ENCODE results near the gene BLNK. TPM values are rescaled to one million over a fixed set of nuclear protein-coding genes. Genes with fewer than 3 reads are reported as not detected.

Gene BLNK
- under 1 TPM; 0.39 to 0.41 TPM for total RNA-seq

DNA sequence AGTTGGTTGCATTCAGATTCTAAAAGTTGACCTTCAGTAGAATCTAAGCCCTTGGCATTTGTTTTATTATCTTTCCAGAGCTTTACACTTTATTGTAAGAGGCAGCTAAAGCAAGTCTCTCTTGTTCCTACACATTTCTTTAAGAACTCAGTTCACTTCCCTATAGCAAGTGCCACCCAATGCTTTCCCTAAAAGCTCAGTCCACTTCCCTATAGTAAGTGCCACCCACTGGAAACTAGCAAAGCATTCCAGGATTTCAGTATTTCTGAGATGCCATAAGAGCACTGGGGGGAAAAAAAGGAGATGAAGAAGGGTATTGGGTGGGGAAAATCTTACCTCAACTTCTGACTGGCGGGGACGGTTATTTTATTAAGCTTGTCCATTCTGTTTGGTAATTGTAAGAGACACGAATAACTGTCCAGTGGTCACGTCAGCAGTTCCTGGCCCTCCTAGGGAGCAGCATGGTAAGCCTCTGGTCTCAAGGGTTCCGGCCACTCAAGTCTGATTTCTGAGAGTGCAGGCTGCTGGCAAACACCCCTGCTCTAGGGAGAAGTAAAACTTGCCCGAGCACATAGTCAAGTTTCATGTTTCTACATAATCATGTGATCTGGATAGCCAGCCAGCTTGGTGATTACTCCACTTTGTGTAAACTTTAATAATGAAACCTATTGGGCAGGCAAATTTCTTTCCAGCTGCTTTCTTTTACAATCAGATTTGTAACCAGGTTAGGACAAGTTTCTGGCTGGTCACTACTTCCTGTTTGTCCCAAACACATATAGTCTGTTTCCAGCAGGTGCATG, at the start of gene BLNK:
TSS of gene BLNK (minus strand) at position 554 of the 800 bp plus-strand sequence. CDS start at position 383, 171 bp downstream.
- Histone ChIP-seq H3K27ac (peak within 1 kb of the TSS in 1 of 2 donors; percentile 40), H3K4me3 (no peak within 1 kb of the TSS)
- peak; percentile 73 for DNase-seq (ENCODE audit: low spot score)

DNA sequence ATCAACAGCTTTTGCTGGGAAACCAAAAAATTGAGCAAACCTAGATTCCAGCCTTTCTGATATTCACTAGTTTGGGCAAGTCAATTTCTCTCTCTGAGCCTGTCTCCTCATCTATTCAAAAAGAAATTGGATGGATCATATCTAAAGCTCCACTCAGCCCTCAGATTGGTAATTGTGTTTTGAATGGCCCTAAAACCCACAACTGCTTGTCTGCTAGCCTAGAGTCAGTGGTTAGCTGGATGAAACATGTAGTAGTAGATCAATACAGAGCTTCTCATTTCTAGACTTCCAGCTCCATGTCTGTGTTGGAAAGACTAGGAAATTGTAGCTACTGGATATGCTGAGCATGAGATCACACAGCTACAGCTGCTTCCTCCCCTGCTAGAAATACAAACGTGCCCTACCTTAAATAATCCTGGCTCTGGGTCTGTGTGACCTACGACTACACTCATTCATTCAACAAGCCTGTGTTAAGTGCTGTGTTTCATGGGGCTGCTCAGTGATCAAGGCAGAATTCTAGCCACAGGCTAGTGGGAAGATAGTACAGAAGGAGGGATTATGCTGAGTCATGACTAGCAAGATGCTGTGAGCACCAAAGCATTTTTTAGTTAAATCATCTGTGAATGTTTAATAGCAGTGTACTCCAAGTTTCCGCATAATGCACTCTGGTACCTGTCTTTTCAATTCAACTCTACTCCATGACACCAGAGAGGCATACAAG, 48.5 kb upstream of the BLNK start:
- no peaks in the 10 kb centered on the region for H3K27me3 ChIP-seq
- no peaks in the 10 kb centered on the region for H3K9me3 ChIP-seq
- no peak overlapping the region for H3K4me3 ChIP-seq
- DNase-seq (ENCODE audit: low spot score): no peak
- no peaks in the 10 kb centered on the region for H3K36me3 ChIP-seq
- H3K4me1 ChIP-seq: no peaks in the 10 kb centered on the region
- no peak overlapping the region for H3K27ac ChIP-seq
- TF ChIP-seq, protein P1, sequence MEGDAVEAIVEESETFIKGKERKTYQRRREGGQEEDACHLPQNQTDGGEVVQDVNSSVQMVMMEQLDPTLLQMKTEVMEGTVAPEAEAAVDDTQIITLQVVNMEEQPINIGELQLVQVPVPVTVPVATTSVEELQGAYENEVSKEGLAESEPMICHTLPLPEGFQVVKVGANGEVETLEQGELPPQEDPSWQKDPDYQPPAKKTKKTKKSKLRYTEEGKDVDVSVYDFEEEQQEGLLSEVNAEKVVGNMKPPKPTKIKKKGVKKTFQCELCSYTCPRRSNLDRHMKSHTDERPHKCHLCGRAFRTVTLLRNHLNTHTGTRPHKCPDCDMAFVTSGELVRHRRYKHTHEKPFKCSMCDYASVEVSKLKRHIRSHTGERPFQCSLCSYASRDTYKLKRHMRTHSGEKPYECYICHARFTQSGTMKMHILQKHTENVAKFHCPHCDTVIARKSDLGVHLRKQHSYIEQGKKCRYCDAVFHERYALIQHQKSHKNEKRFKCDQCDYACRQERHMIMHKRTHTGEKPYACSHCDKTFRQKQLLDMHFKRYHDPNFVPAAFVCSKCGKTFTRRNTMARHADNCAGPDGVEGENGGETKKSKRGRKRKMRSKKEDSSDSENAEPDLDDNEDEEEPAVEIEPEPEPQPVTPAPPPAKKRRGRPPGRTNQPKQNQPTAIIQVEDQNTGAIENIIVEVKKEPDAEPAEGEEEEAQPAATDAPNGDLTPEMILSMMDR (IDR thresholded peaks at IDR 0.05): no peak

More for the DNA sequence above, at the start of gene BLNK:
- Histone ChIP-seq H3K36me3 (no peaks in the 10 kb centered on the region), H3K4me1 (peaks cover 0 to 12% of the 10 kb centered on the region in 2 donors), H3K27me3 (no peaks in the 10 kb centered on the region), H3K9me3 (no peaks in the 10 kb centered on the region)
- TF ChIP-seq, protein P1 (IDR thresholded peaks at IDR 0.05): no peak

DNA sequence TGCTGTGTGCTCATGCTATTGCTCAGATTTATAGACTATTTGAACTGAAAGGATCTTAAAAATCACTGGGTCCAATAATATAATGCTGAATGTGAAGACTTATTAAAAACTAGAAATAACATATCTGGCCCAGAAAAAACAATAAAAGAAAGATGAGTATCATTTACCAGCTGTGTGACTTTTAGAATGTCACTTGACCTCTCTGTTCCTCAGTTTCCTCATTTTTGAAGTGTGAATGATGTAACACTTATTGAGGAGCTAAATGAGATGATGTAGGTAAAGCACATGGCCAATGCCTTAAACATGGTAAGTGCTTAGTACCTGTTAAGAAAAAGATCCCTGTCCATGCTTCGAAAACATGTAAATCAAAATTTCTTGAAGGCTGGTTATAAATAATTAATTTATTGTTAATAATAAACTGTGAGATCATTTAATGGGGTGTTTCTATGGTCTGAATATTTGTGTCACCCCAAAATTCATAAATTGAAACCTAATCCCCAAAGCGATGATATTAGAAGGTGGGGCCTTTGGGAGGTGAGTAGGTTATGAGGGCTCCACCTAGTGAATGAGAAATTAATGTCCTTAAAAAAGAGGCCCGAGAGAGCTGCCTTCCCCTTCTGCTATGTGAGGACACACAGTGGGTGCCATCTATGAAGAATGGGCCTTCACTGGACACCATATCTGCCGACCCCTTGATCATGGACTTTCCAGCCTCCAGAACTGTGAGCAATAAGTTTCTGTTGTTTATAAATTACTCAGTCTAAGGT, 45.9 kb upstream of the BLNK start:
- no peaks in the 10 kb centered on the region for H3K27me3 ChIP-seq

DNA sequence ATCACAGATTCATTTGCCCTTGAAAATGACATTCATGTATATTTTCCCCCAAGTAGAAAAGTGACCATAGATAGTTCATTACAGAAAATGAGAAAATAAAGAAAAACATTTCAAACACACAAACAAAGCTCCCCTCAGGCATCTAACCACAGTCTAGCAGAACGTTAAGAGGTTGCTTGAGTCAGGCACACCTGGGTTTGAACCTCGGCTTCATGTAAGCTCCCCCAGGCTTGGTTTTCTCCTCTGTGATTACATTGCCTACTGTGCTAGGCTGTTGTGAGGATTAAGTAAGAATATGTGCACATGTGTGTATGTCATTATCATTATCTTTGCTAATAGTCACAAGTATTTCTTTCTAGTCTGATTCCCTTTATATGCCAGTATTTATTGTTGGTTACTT, 42.0 kb upstream of the BLNK start:
- DNase-seq (ENCODE audit: low spot score): no peak
- H3K36me3 ChIP-seq: no peaks in the 10 kb centered on the region
- H3K9me3 ChIP-seq: no peaks in the 10 kb centered on the region
- TF ChIP-seq, protein P1 (IDR thresholded peaks at IDR 0.05): no peak
- H3K27me3 ChIP-seq: no peaks in the 10 kb centered on the region
- no peak overlapping the region for H3K4me3 ChIP-seq
- H3K27ac ChIP-seq: no peak overlapping the region
- peaks cover 0 to 12% of the 10 kb centered on the region in 2 donors for H3K4me1 ChIP-seq

More for the DNA sequence above, 45.9 kb upstream of the BLNK start:
- no peak overlapping the region for H3K4me3 ChIP-seq
- no peaks in the 10 kb centered on the region for H3K9me3 ChIP-seq
- no peak for DNase-seq (ENCODE audit: low spot score)
- H3K4me1 ChIP-seq: no peaks in the 10 kb centered on the region
- TF ChIP-seq, protein P1 (IDR thresholded peaks at IDR 0.05): no peak
- H3K36me3 ChIP-seq: no peaks in the 10 kb centered on the region
- H3K27ac ChIP-seq: no peak overlapping the region

DNA sequence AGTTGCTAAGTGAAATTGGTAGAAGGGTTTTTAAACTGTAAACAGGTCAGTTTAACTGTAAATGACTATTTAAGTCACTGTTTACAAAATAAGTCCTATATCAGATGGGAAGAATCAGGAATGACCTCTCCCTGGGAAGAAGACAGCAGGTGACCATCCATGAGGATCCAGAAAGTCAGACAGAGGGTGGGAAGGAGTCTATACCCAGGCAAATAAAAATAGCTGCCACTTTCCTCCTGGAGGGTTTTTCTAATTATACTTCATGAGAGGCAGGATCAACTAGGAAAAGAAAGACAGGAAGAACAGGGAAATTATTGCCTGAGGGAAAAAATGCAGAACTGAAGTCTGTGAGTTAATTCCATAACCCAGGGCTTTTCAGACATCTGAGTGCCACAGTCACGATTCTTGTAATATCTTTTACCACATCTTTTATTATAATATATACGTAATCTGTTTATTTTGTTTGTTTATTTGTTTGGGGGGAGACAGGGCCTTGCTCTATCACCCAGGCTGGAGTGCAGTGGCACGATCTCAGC, 39.9 kb upstream of the BLNK start:
- no peak overlapping the region for H3K4me3 ChIP-seq
- no peak for DNase-seq (ENCODE audit: low spot score)
- peaks cover 0 to 12% of the 10 kb centered on the region in 2 donors for H3K4me1 ChIP-seq
- no peak overlapping the region for H3K27ac ChIP-seq
- TF ChIP-seq, protein P1 (IDR thresholded peaks at IDR 0.05): no peak
- no peaks in the 10 kb centered on the region for H3K27me3 ChIP-seq
- H3K36me3 ChIP-seq: no peaks in the 10 kb centered on the region
- H3K9me3 ChIP-seq: no peaks in the 10 kb centered on the region

All from right atrium auricular region (tissue), 2 donors.